Epithelial cell of alveolus of lung (primary cell): ENCODE measurements around the gene ZEB1. TPM values are rescaled to one million over a fixed set of nuclear protein-coding genes. Genes with fewer than 3 reads are reported as not detected.

ENCODE experiments used
- total RNA-seq: library from RNA; depleted of rRNA; stranded (reverse); fragments of >200 nt; gene quantifications from 2 replicates; pipeline ENCODE4 v1.2.1, GENCODE V29; 2015

The ZEB1 gene
- total RNA-seq: 49.8 and 50.3 TPM in 2 replicates

DNA sequence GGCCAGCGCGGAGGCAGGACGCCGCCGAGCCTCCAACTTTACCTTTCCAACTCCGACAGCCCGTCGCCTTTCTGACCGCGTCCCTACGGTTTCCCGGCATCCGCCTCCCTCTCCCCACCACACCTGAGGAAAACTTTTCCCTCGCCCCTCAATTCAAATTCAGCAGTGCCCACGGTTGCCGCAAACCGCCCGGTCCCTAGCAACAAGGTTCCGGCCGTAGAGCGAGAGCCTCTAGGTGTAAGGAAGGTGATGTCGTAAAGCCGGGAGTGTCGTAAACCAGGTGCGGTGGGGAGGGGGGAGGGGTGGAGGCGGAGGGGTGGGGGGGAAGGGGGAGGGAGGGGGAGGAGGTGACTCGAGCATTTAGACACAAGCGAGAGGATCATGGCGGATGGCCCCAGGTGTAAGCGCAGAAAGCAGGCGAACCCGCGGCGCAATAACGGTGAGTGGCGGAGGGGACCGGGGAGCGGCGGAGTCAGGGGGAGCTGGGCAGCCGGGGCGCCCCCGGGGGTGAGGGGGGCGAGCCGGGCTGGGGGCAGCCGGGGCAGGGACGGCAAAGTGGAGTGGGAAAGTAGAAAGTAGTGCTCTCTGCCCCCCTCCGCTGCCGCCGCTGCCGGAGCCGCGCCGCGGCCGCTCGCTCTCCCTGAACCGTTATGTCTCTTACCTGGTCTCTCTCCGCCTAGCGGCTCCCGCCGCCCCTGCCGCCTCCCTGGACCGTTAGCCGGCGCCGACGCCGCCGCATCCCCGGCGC is at the start of gene ZEB1:
ZEB1 (plus strand) TSS at position 363 of the 748 bp plus-strand sequence; CDS start at position 382, 19 bp downstream.

